Measurements from ENCODE around the gene BRF1. TPM values are rescaled to one million over a fixed set of nuclear protein-coding genes. Genes with fewer than 3 reads are reported as not detected.

BRF1 gene
- total and polyA plus RNA-seq, 2 of the 8 experiments (the other 6 are each of a cell fraction or from before 2014, with no cell fraction given): 7.7 to 18.3 TPM

GRCh38 chr14:105228562-105228961, 72.2 kb downstream of the BRF1 start:
- Histone ChIP-seq H3K56ac (replicated peaks; ENCODE audit: insufficient read length, low read depth, low read length) (no peak overlapping the region), H2AK5ac (ENCODE audit: low read depth, low read length) (no peak overlapping the region), H3K4ac (replicated peaks; ENCODE audit: insufficient read length, low read depth, low read length) (no peak overlapping the region), H4K5ac (ENCODE audit: insufficient read length, low read depth, low read length) (no peak overlapping the region), H3K9ac (replicated peaks in 1 of 4; ENCODE audit: extremely low read depth in 1 of 4, low read depth in 3 of 4, low read length in 3 of 4) (no peak overlapping the region), H2AFZ (ENCODE audit: low read length) (no peak overlapping the region), H4K8ac (ENCODE audit: extremely low read depth, insufficient read depth, low read length) (no peak overlapping the region; the same call in 1 of the 2 replicates), H3K27ac (ENCODE audit: low read depth, low read length) (no peak overlapping the region), H3K14ac (ENCODE audit: insufficient read length) (no peak overlapping the region), H3K23ac (ENCODE audit: insufficient read length) (no peak overlapping the region), H3K36me3 (ENCODE audit: control insufficient read depth in 2 of 4, insufficient read depth in 4 of 4, low read length in 3 of 4) (no peaks in the 10 kb centered on the region; a peak in 1 of 8 replicates), H3K4me3 (ENCODE audit: extremely low read depth in 1 of 4, insufficient read depth in 2 of 4, low read depth in 3 of 4, low read length in 4 of 4) (no peak overlapping the region), H3K4me2 (ENCODE audit: insufficient read depth in 1 of 2, low read depth in 2 of 2, low read length in 2 of 2) (no peak overlapping the region), H2BK5ac (ENCODE audit: low read depth, low read length) (peak overlapping the region; percentile 66; the same call in 1 of the 2 replicates), H2BK120ac (replicated peaks; ENCODE audit: low read depth, low read length) (no peak overlapping the region), H3K18ac (ENCODE audit: extremely low read depth, low read length) (no peak overlapping the region), H4K20me1 (replicated peaks in 1 of 2; ENCODE audit: control insufficient read depth in 1 of 2, insufficient read depth in 2 of 2, low read length in 2 of 2) (peaks cover 0 to 3% of the 10 kb centered on the region in 2 experiments), H2BK12ac (ENCODE audit: low read depth, low read length) (no peak overlapping the region), H3K79me2 (ENCODE audit: control insufficient read depth in 1 of 2, insufficient read depth in 2 of 2, low read length in 2 of 2) (no peaks in the 10 kb centered on the region), H4K91ac (replicated peaks; ENCODE audit: insufficient read length, low read length) (no peak overlapping the region), H2BK15ac (ENCODE audit: low read length) (no peak overlapping the region), H3K23me2 (ENCODE audit: low read depth, low read length) (no peaks in the 10 kb centered on the region), H3K79me1 (ENCODE audit: low read depth, low read length) (no peaks in the 10 kb centered on the region), H2BK20ac (ENCODE audit: low read length) (no peak overlapping the region), H3K9me3 (ENCODE audit: insufficient read depth in 2 of 2, low read depth in 1 of 2, low read length in 1 of 2) (peaks cover 0 to 4% of the 10 kb centered on the region in 2 experiments; a peak in 1 of 4 replicates), H3K4me1 (replicated peaks in 1 of 4; ENCODE audit: control insufficient read depth in 3 of 4, insufficient read depth in 4 of 4, low read length in 3 of 4) (no peaks in the 10 kb centered on the region), H3K27me3 (replicated peaks in 1 of 4; ENCODE audit: control insufficient read depth in 3 of 4, extremely low read depth in 1 of 4, insufficient read depth in 3 of 4, low read length in 3 of 4) (no peaks in the 10 kb centered on the region)
- WGBS, 2 experiments (ENCODE audit: extremely low coverage in 1 of 2, insufficient coverage in 1 of 2, insufficient read length in 1 of 2, insufficient replicate concordance in 2 of 2, low coverage in 1 of 2, low lambda C conversion rate in 2 of 2, missing lambda C conversion rate in 1 of 2): 94% methylated on average over 15 of the region's 17 CpGs; no CpG with 5 or more reads in 1 of the 2 experiments
- DNase-seq (ENCODE audit: low read depth in 1 of 2, low spot score in 2 of 2) (no peak), FAIRE-seq (no peak)
- CTCF ChIA-PET (ENCODE audit: partially characterized antibody): interaction anchor here (0.6 to 1.7 kb wide), 4 partner anchors 20 to 850 kb away, joined by 3 to 5 read pairs (median 4); partner anchors contain the start of gene BTBD6
- POLR2A ChIA-PET (ENCODE audit: partially characterized antibody): no interaction called here
- TF ChIP-seq SIRT6 (IDR thresholded peaks at IDR 0.05; ENCODE audit: low read length): no peak
